Kasumi-1 (cell line): ENCODE measurements around the gene NEK11.

ENCODE experiments used
- DNase-seq, 2 experiments: peaks; one replicate each; lab custom pipeline; 2025; lab: John Stamatoyannopoulos, UW

The NEK11 gene

GRCh38 chr3:131224886-131225550 lies 198.3 kb downstream of the NEK11 start:
- DNase-seq: no peak

DNA sequence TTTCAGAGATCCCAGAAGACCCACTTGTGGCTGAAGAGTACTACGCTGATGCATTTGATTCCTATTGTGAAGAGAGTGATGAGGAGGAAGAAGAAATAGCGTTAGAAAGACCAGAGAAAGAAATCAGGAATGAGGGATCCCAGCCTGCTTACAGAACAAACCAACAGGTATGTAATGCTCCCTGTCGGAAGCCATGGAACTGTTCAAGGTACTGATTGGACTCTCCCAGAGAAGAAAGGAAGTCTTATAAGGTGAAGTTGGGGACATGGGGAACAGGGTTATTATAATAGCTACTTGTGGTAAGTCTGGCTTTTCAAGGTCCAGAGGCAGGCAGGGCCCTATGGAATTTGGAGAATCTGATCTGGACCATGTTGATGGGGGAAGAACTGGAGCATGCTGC lies 201.8 kb downstream of the NEK11 start:
- DNase-seq: no peak

DNA sequence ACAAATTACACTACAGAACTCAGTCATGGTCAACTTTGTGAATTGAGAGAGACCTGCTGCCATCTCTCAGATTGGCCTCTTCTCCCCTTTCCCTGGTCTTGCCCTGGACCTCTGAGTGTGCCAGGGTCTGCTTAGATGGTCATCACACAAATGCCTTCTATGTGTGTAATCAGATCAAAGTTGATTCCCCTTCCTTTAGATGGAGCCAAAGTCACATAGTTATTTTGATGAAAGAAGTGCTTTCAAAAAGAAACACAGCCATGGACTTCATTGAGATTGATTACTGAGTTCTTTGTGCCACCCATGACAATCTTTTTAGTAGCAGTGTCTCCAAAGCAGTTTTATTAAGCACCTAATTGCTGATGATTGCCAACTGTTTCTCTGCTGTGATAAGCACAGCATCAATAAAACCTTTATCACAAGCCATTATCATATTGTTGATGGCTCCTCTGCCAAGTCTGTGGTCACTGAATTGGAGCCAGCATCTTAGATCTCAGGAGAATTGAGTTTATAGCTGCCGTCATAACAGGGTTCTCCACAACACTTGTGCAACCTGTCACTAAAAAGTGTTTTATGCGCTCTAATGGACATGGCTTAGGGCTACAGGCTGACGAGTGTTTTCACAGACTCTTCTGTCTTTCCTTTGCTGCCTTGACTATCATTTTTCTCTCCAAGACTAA lies 205.2 kb downstream of the NEK11 start:
- DNase-seq: peak; percentile 11 to 17

GRCh38 chr3:131232711-131233267 lies 206.1 kb downstream of the NEK11 start:
- no peak for DNase-seq

DNA sequence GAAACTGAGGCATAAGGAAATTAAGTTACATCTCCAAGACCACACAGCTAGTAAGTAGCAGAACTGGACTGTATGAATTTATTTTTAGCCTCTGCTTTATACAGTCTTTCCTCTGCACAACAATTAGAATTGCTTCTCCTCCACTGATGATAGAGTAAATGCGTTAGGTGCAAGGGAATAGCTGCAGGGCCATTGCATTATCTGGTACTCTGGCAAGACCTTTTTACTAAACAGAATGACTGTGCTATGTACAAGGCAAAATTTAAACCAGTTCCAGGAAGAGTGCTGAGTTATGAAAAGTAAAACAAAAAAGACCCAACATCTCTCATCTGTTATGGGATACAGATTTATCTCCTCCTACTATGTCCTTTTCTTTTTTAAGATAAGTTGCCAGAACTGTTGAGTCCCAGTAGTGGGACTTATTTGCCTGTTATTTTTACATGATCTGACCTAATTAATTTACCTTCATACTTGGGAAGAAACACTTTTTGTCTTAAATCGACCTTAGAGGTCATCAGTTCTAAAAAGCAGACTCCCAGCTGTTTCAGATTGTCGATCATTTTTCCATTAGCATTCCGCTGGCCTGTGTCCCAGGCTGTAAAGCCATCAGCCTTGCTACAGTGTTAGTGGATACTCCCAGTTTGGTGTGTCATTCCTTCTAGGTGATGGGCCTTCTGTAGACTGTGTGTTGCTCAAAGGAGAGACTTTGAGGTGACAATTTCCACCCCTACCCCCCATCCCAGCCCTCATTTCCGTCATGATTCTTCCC lies 207.4 kb downstream of the NEK11 start:
- no peak for DNase-seq

DNA sequence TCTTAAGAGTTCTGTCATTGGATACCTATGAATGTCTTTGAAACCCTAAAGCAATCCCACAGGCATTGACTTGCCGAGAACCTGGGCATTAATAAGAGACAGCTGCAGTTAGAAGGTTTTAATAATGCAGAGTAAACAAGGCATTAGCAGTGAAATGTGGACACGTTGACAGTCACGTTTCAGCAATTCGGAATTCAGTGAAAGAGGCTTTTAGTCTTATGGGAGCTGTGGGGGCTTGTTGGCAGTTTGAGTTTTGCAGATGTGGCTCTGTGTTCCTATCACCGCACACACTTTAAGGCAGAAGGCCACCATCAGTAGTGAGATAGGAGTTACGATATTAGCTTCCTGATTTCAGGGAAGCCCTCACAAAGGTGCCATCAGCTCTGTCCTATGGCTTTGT lies 209.7 kb downstream of the NEK11 start:
- no peak for DNase-seq

GRCh38 chr3:131238496-131238895 lies 211.8 kb downstream of the NEK11 start:
- no peak for DNase-seq

GRCh38 chr3:131239267-131239666 lies 212.6 kb downstream of the NEK11 start:
- no peak for DNase-seq

- peak; percentile 4 to 37 for DNase-seq
These were observed 215.5 kb downstream of the NEK11 start for GRCh38 chr3:131242201-131242600.

GRCh38 chr3:131250466-131250865 lies 223.8 kb downstream of the NEK11 start:
- DNase-seq: no peak

DNA sequence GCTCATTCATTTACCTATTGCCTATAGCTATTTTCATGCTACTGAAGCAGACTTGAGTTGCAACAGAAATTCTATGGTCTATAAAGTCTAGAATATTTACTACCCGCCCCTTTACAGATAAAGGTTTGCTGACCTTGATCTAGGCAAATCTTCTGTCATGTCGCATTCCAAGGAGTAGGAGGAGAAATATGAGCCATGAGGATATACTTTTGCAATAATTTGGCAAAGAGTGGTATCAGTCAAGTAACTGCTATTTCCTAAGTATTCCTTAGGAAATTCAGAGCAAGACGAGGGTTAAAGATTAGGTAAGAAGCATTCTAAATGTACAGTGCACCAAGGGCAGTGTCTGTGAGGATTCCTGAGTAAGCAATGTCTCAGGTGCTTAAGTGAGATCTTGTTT lies 233.8 kb downstream of the NEK11 start:
- no peak for DNase-seq

- DNase-seq: no peak
These were observed 234.4 kb downstream of the NEK11 start for GRCh38 chr3:131261104-131261503.

DNA sequence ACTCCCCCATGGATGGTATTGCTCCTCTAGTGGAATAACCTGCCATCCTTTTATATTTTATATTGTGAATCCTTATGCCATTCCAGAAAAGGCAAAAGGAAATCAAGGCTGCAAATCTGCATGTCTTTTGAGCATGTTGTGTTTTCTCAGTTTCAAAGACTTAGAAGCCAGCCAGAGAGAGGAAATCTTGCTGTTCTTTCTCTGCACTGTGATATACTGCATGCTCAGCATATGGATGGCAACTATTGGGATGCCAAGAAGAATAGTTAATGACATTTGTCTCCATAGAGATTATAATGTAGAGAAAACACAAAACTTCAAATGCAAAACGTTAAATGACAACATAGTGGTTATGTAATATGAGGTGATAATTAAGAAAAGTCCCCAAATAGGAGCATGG lies 248.9 kb downstream of the NEK11 start:
- no peak for DNase-seq

- DNase-seq: no peak
These were observed 251.3 kb downstream of the NEK11 start for GRCh38 chr3:131277836-131278497.

DNA sequence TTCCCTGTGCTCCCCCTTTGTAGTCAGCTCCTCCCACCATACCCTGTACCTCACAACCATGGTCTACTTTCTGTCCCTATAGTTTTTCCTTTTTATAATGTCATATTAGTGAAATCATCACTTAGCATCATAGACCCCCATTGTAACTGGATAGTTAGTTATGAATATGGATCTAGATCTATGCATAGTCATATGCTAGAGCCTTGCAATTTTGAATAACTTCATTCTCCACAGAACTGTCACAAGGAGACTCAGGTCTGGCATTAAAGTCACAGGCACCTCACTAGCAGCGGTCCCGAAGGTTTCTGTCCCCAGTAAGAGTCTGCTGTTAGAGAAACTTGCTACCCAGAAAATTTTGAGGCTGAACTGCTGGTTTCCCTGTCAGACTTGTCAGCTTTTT lies 252.9 kb downstream of the NEK11 start:
- no peak for DNase-seq

- DNase-seq: no peak
These were observed 255.7 kb downstream of the NEK11 start for GRCh38 chr3:131282379-131282778.

DNA sequence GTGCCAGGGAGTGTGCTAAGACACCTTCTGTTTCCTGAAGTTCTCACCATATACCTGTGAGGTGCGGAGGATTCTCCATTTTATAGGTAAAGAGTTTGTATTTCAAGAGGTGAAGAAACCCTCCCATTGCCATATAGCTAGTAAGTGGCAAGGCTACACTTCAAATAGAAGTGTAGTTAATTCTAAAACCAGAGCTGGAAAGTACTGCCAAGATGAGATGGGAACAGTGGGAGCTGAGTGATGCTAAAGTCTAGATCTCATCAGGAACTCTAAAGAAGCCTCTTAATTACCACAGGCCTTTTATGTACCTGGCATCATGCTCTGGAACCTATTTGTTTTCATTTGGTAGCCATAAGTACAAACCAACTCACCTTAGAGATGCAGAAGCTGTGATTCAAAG lies 256.3 kb downstream of the NEK11 start:
- no peak for DNase-seq

- DNase-seq: no peak
These were observed 257.2 kb downstream of the NEK11 start for GRCh38 chr3:131283862-131284261.

GRCh38 chr3:131284302-131284701 lies 257.6 kb downstream of the NEK11 start:
- DNase-seq: no peak

DNA sequence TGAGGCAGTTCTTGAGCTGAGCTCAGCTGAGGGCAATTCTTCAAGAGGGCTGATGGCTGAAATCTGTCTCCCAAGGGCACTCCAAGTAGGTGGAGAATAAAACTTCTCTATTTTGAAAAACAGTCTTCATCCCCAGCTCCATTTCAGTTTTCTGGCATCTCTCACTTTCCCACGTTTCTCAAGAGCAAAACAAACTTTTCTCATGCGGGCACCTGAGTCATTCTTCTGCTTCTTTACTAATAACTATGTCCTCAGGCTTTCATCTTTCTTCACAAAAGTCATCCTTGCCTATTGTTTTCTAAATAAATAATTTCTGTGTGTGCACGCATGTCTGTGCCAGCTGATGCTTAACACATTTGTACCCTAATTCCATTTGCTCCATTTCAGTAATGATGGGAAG lies 258.8 kb downstream of the NEK11 start:
- no peak for DNase-seq

- no peak for DNase-seq
These were observed 273.2 kb downstream of the NEK11 start for GRCh38 chr3:131299836-131300235.

GRCh38 chr3:131303848-131304247 lies 277.2 kb downstream of the NEK11 start:
- no peak for DNase-seq
